Endothelial cell of umbilical vein (primary cell): ENCODE measurements around the gene CHST14. TPM values are rescaled to one million over a fixed set of nuclear protein-coding genes. Genes with fewer than 3 reads are reported as not detected.

Experiments
- BruUV-seq: library from RNA; stranded (reverse); fragments of 400-500 nt; replicated peaks from 2 replicates; lab custom pipeline; 2021; lab: Mats Ljungman, UMichigan
- CTCF ChIA-PET: fragments of 300-600, 350-600 bp; sonication (Branson Sonifier 250); formaldehyde crosslinking; loops from one replicate; lab custom pipeline; 2021; ENCODE audit warnings: antibody characterized with exemption, inconsistent platforms; lab: Charles Lee
- POLR2A ChIA-PET: fragments of 300-600, 350-600 bp; sonication (Branson Sonifier 250); formaldehyde crosslinking; loops from one replicate; lab custom pipeline; 2021; ENCODE audit warnings: antibody characterized with exemption, inconsistent platforms; lab: Charles Lee
- DNase-seq: peaks from one replicate; pipeline ENCODE4 v3.0.0-alpha.2; 2011; ENCODE audit warnings: low read depth, low spot score
- FAIRE-seq: peaks from 2 replicates; lab custom pipeline; 2011; peaks lifted over from hg19 to GRCh38; lab: Jason Lieb, UNC
- H2AFZ ChIP-seq: 2 replicates; pipeline ENCODE4 v1.6.0; 2012; ENCODE audit warnings: low read depth, low read length, control low read depth, inconsistent platforms
- H3K27ac ChIP-seq: 2 replicates; pipeline ENCODE4 v1.5.1; 2011; ENCODE audit warnings: low read depth, mild to moderate bottlenecking, control low read depth, low read length, moderate library complexity; ENCODE audit not compliant: insufficient read depth
- H3K27me3 ChIP-seq, 2 experiments: 2 replicates each; pipeline versions ENCODE4 v1.6.0 to v1.6.1; 2011; ENCODE audit warnings: low read length in 2 of 2, mixed read lengths in 1 of 2; ENCODE audit not compliant: control insufficient read depth in 2 of 2, insufficient read depth in 2 of 2
- H3K36me3 ChIP-seq, 2 experiments: 2 replicates in 1 of 2; 3 replicates in 1 of 2; pipeline ENCODE4 v1.5.1; 2011; ENCODE audit warnings: low read length in 2 of 2, mild to moderate bottlenecking in 1 of 2, moderate library complexity in 1 of 2; ENCODE audit not compliant: control insufficient read depth in 2 of 2, insufficient read depth in 2 of 2; ENCODE audit errors: extremely low read depth in 1 of 2
- H3K4me1 ChIP-seq: 3 replicates; pipeline ENCODE4 v1.5.1; 2011; ENCODE audit warnings: mild to moderate bottlenecking, low read length; ENCODE audit not compliant: control insufficient read depth, insufficient read depth; ENCODE audit errors: extremely low read depth
- H3K4me2 ChIP-seq: 2 replicates; pipeline ENCODE4 v1.6.1; 2011; ENCODE audit warnings: low read length, control low read depth, mixed read lengths; ENCODE audit not compliant: insufficient read depth
- H3K4me3 ChIP-seq, 3 experiments: fragments of 200-600 bp in 1 of 3; sonication (generic), shearing (Covaris generic) in 1 of 3; replicated peaks in 1 of 3; 2 replicates each; pipeline ENCODE4 v1.5.1; 2011 to 2016; ENCODE audit warnings: control low read depth in 3 of 3, low read length in 3 of 3, mild to moderate bottlenecking in 2 of 3, inconsistent platforms in 1 of 3, low read depth in 1 of 3, moderate library complexity in 1 of 3; ENCODE audit not compliant: insufficient read depth in 1 of 3
- H3K79me2 ChIP-seq: 2 replicates; pipeline ENCODE4 v1.6.0; 2012; ENCODE audit warnings: low read length, inconsistent platforms; ENCODE audit not compliant: control insufficient read depth, insufficient read depth
- H3K9ac ChIP-seq: replicated peaks from 2 replicates; pipeline ENCODE3; 2011; ENCODE audit warnings: low read length, control low read depth; ENCODE audit not compliant: insufficient read depth; ENCODE audit errors: extremely low read depth
- H3K9me1 ChIP-seq: replicated peaks from 3 replicates; pipeline ENCODE4 v1.6.0; 2011; ENCODE audit warnings: mild to moderate bottlenecking, low read length; ENCODE audit not compliant: control insufficient read depth, insufficient read depth; ENCODE audit errors: extremely low read depth
- H3K9me3 ChIP-seq: replicated peaks from 2 replicates; pipeline ENCODE4 v1.5.1; 2012; ENCODE audit warnings: low read length, inconsistent platforms; ENCODE audit not compliant: control insufficient read depth, insufficient read depth
- H4K20me1 ChIP-seq: replicated peaks from 2 replicates; pipeline ENCODE3; 2011; ENCODE audit warnings: mild to moderate bottlenecking, low read length; ENCODE audit not compliant: control insufficient read depth, insufficient read depth; ENCODE audit errors: extremely low read depth
- EZH2 ChIP-seq: IDR thresholded peaks from 2 replicates; pipeline ENCODE4 v1.6.1; 2012; ENCODE audit warnings: borderline replicate concordance, low read depth, mild to moderate bottlenecking, moderate library complexity, low read length, inconsistent platforms; ENCODE audit not compliant: severe bottlenecking
- FOS ChIP-seq: IDR thresholded peaks from 2 replicates; pipeline ENCODE4 v1.6.1; 2011; ENCODE audit warnings: mild to moderate bottlenecking, low read length, moderate library complexity, borderline replicate concordance; ENCODE audit not compliant: insufficient read depth
- GATA2 ChIP-seq: IDR thresholded peaks from 2 replicates; pipeline ENCODE4 v1.7.0; 2011; ENCODE audit warnings: low read depth, mild to moderate bottlenecking, moderate library complexity, mixed read lengths, low read length; ENCODE audit not compliant: insufficient read length, insufficient read depth
- JUN ChIP-seq: IDR thresholded peaks from 2 replicates; pipeline ENCODE4 v1.6.1; 2011; ENCODE audit warnings: borderline replicate concordance, low read depth; ENCODE audit not compliant: insufficient read length, insufficient read depth
- MAX ChIP-seq: IDR thresholded peaks from 2 replicates; pipeline ENCODE4 v1.6.1; 2011; ENCODE audit not compliant: insufficient read depth, insufficient read length
- MYC ChIP-seq: IDR thresholded peaks from one replicate; pipeline ENCODE4 v1.6.1; 2011; ENCODE audit warnings: mild to moderate bottlenecking, low read depth, low read length
- POLR2A ChIP-seq: IDR thresholded peaks from 2 replicates; pipeline ENCODE4 v1.6.1; 2012; ENCODE audit warnings: low read depth, mild to moderate bottlenecking, control low read depth, low read length
- POLR2AphosphoS5 ChIP-seq: IDR thresholded peaks from 2 replicates; pipeline ENCODE4 v1.6.1; 2012; ENCODE audit warnings: low read depth, mild to moderate bottlenecking, control low read depth, low read length, moderate library complexity; ENCODE audit not compliant: insufficient read depth
- dilution Hi-C: fragments of 300-500 bp; cut with MboI; formaldehyde crosslinking; loops from one replicate; pipeline ENCODE4 v1.15.0; 2019; ENCODE audit warnings: low sequenced_read_pairs; ENCODE audit not compliant: extremely low pct_ligation_motif_present
- intact Hi-C: fragments of 100-400 bp; cut with micrococcal nuclease; formaldehyde crosslinking; loops from one replicate; pipeline ENCODE4 v1.10.0; 2022
- polyA plus RNA-seq, 4 experiments: library from polyadenylated mRNA; depleted of rRNA in 3 of 4; stranded (reverse) in 3 of 4; unstranded in 1 of 4; fragments of >200 nt; gene quantifications; 2 replicates each; pipeline versions ENCODE4 v1.2.1 to v1.2.3, GENCODE V29; 2011 to 2012; ENCODE audit warnings: missing spikeins in 1 of 4
- total RNA-seq: library from RNA; stranded (reverse); gene quantifications from 2 replicates; pipeline ENCODE4 v1.2.3, GENCODE V29; 2021

CHST14 gene
- total and polyA plus RNA-seq, 2 donors (not counting 3 experiments of a cell fraction or from before 2014, with no cell fraction given): 35.1 to 49.2 TPM

- ChIA-PET POLR2A (no interaction called here), CTCF (no interaction called here)
- no peak overlapping the region for H3K4me2 ChIP-seq
- dilution Hi-C loops (no loop called here), intact Hi-C loops (no loop called here)
- H4K20me1 ChIP-seq: peaks cover 3% of the 10 kb centered on the region
- H3K27ac ChIP-seq: no peak overlapping the region
- FAIRE-seq (no peak), DNase-seq (no peak)
- TF ChIP-seq MYC (no peak), POLR2A (no peak), POLR2AphosphoS5 (no peak), JUN (no peak), GATA2 (no peak)
- peaks cover 4% of the 10 kb centered on the region for H3K79me2 ChIP-seq
- H3K4me1 ChIP-seq: no peaks in the 10 kb centered on the region
- BruUV-seq: no TSS peak
- H3K27me3 ChIP-seq: no peaks in the 10 kb centered on the region
- H3K9me1 ChIP-seq: no peaks in the 10 kb centered on the region
- H2AFZ ChIP-seq: no peak overlapping the region
- no peaks in the 10 kb centered on the region for H3K9me3 ChIP-seq
- no peak overlapping the region for H3K9ac ChIP-seq
- H3K36me3 ChIP-seq: peaks cover 0 to 31% of the 10 kb centered on the region in 2 experiments
- no peak overlapping the region for H3K4me3 ChIP-seq
These were observed 10.4 kb upstream of the CHST14 start for GRCh38 chr15:40460404-40460803.

- no peak for FAIRE-seq
- no peak overlapping the region for H2AFZ ChIP-seq
- no peak overlapping the region for H3K9ac ChIP-seq
- peaks cover 1% of the 10 kb centered on the region for H3K79me2 ChIP-seq
- H3K9me1 ChIP-seq: no peaks in the 10 kb centered on the region
- intact Hi-C loops (no loop called here), dilution Hi-C loops (no loop called here)
- TF ChIP-seq FOS (no peak), MYC (no peak), JUN (no peak), EZH2 (no peak), MAX (no peak)
- no peak overlapping the region for H3K4me2 ChIP-seq
- ChIA-PET POLR2A (no interaction called here), CTCF (no interaction called here)
- BruUV-seq: no TSS peak
- DNase-seq: no peak
- no peaks in the 10 kb centered on the region for H3K9me3 ChIP-seq
- no peaks in the 10 kb centered on the region for H4K20me1 ChIP-seq
- peaks cover 0 to 33% of the 10 kb centered on the region in 2 experiments for H3K36me3 ChIP-seq
- H3K27ac ChIP-seq: no peak overlapping the region
- H3K4me1 ChIP-seq: no peaks in the 10 kb centered on the region
- H3K27me3 ChIP-seq: no peaks in the 10 kb centered on the region
- H3K4me3 ChIP-seq: no peak overlapping the region
These were observed 8.8 kb upstream of the CHST14 start for GRCh38 chr15:40461958-40462357.
